Aorta (tissue), 5 donors: ENCODE measurements around the gene TPM1. TPM values are rescaled to one million over a fixed set of nuclear protein-coding genes. Genes with fewer than 3 reads are reported as not detected.

Experiments
- ATAC-seq: fragments of 200-7000 bp; cut with Tn5 transposase; one replicate; pipeline ENCODE4 v1.9.1; 2022; ENCODE audit warnings: moderate library complexity; ENCODE audit not compliant: low FRiP score
- DNase-seq, 2 donors: peaks; one replicate each; pipeline ENCODE4 v3.0.0-alpha.2; 2020
- H3K27ac ChIP-seq, 2 donors: one replicate each; pipeline ENCODE4 v1.5.1; 2013; ENCODE audit warnings: low read length in 2 of 2, mild to moderate bottlenecking in 2 of 2, moderate library complexity in 2 of 2, control low read depth in 1 of 2, inconsistent platforms in 1 of 2, low read depth in 1 of 2
- H3K27me3 ChIP-seq, 2 donors: one replicate each; pipeline ENCODE4 v1.6.1; 2013; ENCODE audit warnings: control low read depth in 1 of 2, low read length in 1 of 2, mild to moderate bottlenecking in 1 of 2, moderate library complexity in 1 of 2; ENCODE audit not compliant: insufficient read depth in 2 of 2, control insufficient read depth in 1 of 2
- H3K36me3 ChIP-seq, 2 donors: one replicate each; pipeline ENCODE4 v1.6.1; 2013; ENCODE audit warnings: control low read depth in 1 of 2, low read length in 1 of 2, mild to moderate bottlenecking in 1 of 2; ENCODE audit not compliant: insufficient read depth in 2 of 2, control insufficient read depth in 1 of 2
- H3K4me1 ChIP-seq, 2 donors: one replicate each; pipeline ENCODE4 v1.6.1; 2013; ENCODE audit warnings: low read length in 2 of 2, control low read depth in 1 of 2, mild to moderate bottlenecking in 1 of 2, moderate library complexity in 1 of 2; ENCODE audit not compliant: insufficient read depth in 2 of 2, control insufficient read depth in 1 of 2
- H3K4me3 ChIP-seq, 2 donors: one replicate each; pipeline ENCODE4 v1.5.1; 2013; ENCODE audit warnings: low read length in 2 of 2, control low read depth in 1 of 2, mild to moderate bottlenecking in 1 of 2
- H3K9me3 ChIP-seq: one replicate; pipeline ENCODE4 v1.6.1; 2013; ENCODE audit warnings: mild to moderate bottlenecking, low read length; ENCODE audit not compliant: control insufficient read depth
- WGBS, 2 donors: extraction: QIAGEN DNeasy Blood & Tissue Kit; methylation state at CpG; one replicate each; pipeline ENCODE4 v1.1.7; 2013; 5-methylcytosine and 5-hydroxymethylcytosine counted together
- intact Hi-C, 2 donors: fragments of 100-400 bp; cut with DNase I; formaldehyde crosslinking; loops; one replicate each; pipeline versions ENCODE4 v1.14.2 to v1.15.0; 2022
- polyA plus RNA-seq, 2 donors: library from polyadenylated mRNA; stranded (reverse); fragments of 200-250 nt; gene quantifications; one replicate each; pipeline ENCODE4 v1.2.3, GENCODE V29; 2013
- total RNA-seq, 2 donors: library from RNA; stranded (reverse); fragmentation: NEBNext Ultra II Directional; extraction: Animal tissue kit (Norgen Biotek cat#: 25700); gene quantifications; one replicate each; pipeline ENCODE4 v1.2.1, GENCODE V29; 2021
- donor health status: healthy with polysubstance abuse.
- donor health status: Bipolar disorder and iron deficiency.
- donor health status: DM: no; HTN: no; CAD: no.
- donor health status: DM: no; HTN: no; CAD: no.
- donor health status: DM: yes; HTN: yes; CAD: no.

Gene TPM1
- total and polyA plus RNA-seq, 4 donors, result 861 to 1,497 (median 1,170) TPM

GRCh38 chr15:63035253-63035652 lies 7.3 kb upstream of the TPM1 start:
- H3K36me3 ChIP-seq, result no peaks in the 10 kb centered on the region
- no peaks in the 10 kb centered on the region for H3K9me3 ChIP-seq
- no peaks in the 10 kb centered on the region for H3K27me3 ChIP-seq
- no peaks in the 10 kb centered on the region for H3K4me1 ChIP-seq
- intact Hi-C loops, result no loop called here
- no peak overlapping the region for H3K4me3 ChIP-seq
- H3K27ac ChIP-seq, result no peak overlapping the region
- WGBS, 2 donors, result 63 to 68% methylated on average over 4 of the region's 4 CpGs
- DNase-seq (no peak), ATAC-seq (no peak)

- Histone ChIP-seq H3K4me3 (no peak overlapping the region), H3K4me1 (no peaks in the 10 kb centered on the region), H3K9me3 (no peaks in the 10 kb centered on the region), H3K27me3 (no peaks in the 10 kb centered on the region), H3K27ac (no peak overlapping the region), H3K36me3 (no peaks in the 10 kb centered on the region)
- ATAC-seq (no peak), DNase-seq (no peak)
- intact Hi-C loops, result no loop called here
- 69 to 85% methylated on average over 4 of the region's 4 CpGs for WGBS, 2 donors
Measured at GRCh38 chr15:63035977-63036376, 6.6 kb upstream of the TPM1 start.

- no peaks in the 10 kb centered on the region for H3K9me3 ChIP-seq
- no peak for DNase-seq
Measured at GRCh38 chr15:63037976-63038720, 4.4 kb upstream of the TPM1 start.

DNA sequence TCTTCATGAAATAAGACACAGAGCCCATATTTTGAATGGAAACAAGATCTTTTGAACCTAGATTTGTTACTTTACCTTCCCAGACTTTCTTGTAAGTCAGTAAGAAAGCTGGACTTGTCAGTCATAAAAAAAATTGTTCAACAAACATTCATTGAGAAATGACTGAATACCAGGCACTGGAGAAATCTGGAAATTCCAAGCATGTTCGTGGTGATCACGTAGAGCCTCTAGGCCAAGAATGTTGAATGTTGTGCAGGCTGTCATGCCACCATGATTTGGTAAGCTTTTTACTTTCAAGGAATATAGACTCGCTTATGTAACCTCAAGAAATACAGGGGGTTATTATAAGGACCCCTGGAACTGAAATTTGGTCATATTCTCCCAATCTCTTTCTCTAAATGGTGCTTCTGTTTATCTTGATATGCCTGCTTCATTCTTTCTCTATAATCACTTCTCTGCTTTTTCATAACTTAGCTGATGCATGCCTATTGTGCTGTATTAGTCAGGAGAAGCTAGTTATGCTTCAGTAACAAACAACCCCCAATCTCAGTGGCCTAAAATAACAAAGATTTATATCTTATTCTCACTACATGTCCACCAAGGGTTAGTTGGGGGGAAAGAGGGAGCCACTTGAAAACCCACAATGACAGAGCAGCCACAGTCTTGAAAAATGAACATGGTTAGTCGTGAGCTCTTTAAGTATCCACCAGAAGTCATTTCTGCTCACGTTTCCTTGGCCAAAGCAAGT lies 3.4 kb upstream of the TPM1 start:
- Histone ChIP-seq H3K4me1 (no peaks in the 10 kb centered on the region), H3K27ac (peak overlapping the region in 1 of 2 donors; percentile 38), H3K27me3 (no peaks in the 10 kb centered on the region), H3K4me3 (no peak overlapping the region), H3K36me3 (no peaks in the 10 kb centered on the region), H3K9me3 (no peaks in the 10 kb centered on the region)
- DNase-seq (no peak), ATAC-seq (no peak)
- 55 to 56% methylated on average over 5 of the region's 5 CpGs for WGBS, 2 donors
- intact Hi-C loops, result loop anchor here in 1 of 2 donors (2.0 kb wide), 1 partner anchor 16 kb away; no protein-coding TSS in a partner anchor

More at GRCh38 chr15:63037976-63038720, 4.4 kb upstream of the TPM1 start:
- 95 to 96% methylated on average over 10 of the region's 10 CpGs for WGBS, 2 donors
- intact Hi-C loops, result loop anchor here in 1 of 2 donors (2.0 kb wide), 1 partner anchor 15 kb away; no protein-coding TSS in a partner anchor
- Histone ChIP-seq H3K4me1 (no peaks in the 10 kb centered on the region), H3K27ac (no peak overlapping the region), H3K27me3 (no peaks in the 10 kb centered on the region), H3K4me3 (no peak overlapping the region), H3K36me3 (no peaks in the 10 kb centered on the region)
- ATAC-seq, result no peak

GRCh38 chr15:63039811-63040210 lies 2.7 kb upstream of the TPM1 start:
- H3K4me1 ChIP-seq, result no peaks in the 10 kb centered on the region
- H3K27me3 ChIP-seq, result no peaks in the 10 kb centered on the region
- DNase-seq (no peak), ATAC-seq (no peak)
- no peak overlapping the region for H3K4me3 ChIP-seq
- intact Hi-C loops, result loop anchor here (2.0 to 10.0 kb wide), 6 partner anchors 17 to 258 kb away; partner anchors contain the start of gene RPS27L (in 1 of the 2)
- 95 to 96% methylated on average over 4 of the region's 4 CpGs for WGBS, 2 donors
- H3K27ac ChIP-seq, result peak overlapping the region in 1 of 2 donors; percentile 38
- no peaks in the 10 kb centered on the region for H3K36me3 ChIP-seq
- H3K9me3 ChIP-seq, result no peaks in the 10 kb centered on the region

- H3K9me3 ChIP-seq, result no peaks in the 10 kb centered on the region
- no peaks in the 10 kb centered on the region for H3K4me1 ChIP-seq
- DNase-seq, result no peak
- H3K36me3 ChIP-seq, result no peaks in the 10 kb centered on the region
- H3K27me3 ChIP-seq, result no peaks in the 10 kb centered on the region
- WGBS, 2 donors, result 77 to 79% methylated on average over 6 of the region's 6 CpGs
- ATAC-seq, result no peak
- intact Hi-C loops, result loop anchor here (5.0 to 10.0 kb wide), 5 partner anchors 98 to 258 kb away; partner anchors contain the start of gene RPS27L (in 1 of the 2)
- no peak overlapping the region for H3K4me3 ChIP-seq
- peak overlapping the region; percentile 31 to 39 for H3K27ac ChIP-seq
Measured at GRCh38 chr15:63040509-63040908, 2.0 kb upstream of the TPM1 start.

DNA sequence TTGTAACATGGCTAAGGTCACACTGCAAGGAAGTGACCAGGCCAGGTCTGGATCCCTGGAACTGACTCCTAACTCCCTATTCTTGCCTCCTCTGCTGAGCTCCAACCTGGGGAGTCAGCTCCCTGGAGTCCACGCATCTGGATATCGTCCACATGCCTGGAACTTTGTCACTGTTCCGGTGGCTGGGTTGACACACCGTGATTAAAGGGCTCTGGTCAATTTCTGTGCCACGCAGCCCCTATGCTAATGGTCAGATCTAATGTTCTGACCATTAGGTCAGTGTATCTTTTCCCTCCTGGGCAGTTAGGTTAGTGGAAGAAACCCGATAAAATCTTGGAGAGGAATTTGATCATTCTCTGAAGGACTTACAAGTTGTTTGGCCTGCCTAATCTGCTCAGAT lies 1.6 kb upstream of the TPM1 start:
- DNase-seq (peak; percentile 60 to 81), ATAC-seq (no peak)
- Histone ChIP-seq H3K27me3 (no peaks in the 10 kb centered on the region), H3K4me3 (no peak overlapping the region), H3K36me3 (no peaks in the 10 kb centered on the region), H3K9me3 (no peaks in the 10 kb centered on the region), H3K27ac (peak overlapping the region; percentile 75 to 79), H3K4me1 (no peaks in the 10 kb centered on the region)
- WGBS, 2 donors, result 2 to 10% methylated on average over 6 of the region's 6 CpGs
- intact Hi-C loops, result loop anchor here (5.0 to 10.0 kb wide), 5 partner anchors 99 to 259 kb away; partner anchors contain the start of gene RPS27L (in 1 of the 2)

DNA sequence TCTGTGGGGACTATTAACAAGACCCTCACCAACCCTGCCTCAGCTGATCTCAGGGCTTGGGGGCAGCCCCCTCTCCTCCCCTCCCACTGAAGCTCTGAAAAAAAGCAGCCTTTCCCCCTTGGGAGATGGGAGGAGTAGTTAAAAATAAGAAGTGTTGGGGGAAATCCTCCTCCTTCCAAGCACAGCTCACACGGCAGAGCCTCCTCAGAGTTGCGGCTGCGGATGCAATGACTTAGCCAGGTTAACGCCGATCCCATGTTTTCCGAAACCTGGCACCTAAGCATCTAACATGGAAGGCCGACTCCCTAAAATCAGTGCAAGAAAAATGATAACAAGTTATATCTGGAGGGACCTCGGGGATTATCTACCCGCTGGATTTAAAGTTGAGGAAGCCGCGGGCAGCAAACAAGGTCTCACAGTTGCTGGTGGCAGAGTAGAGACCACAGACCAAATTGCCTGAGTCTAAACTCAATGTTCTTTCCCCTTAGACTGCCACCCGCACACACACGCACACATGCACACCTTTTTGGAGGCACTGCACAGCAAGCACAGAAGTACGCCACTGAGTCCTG lies 1.1 kb upstream of the TPM1 start:
- Histone ChIP-seq H3K36me3 (no peaks in the 10 kb centered on the region), H3K9me3 (no peaks in the 10 kb centered on the region), H3K4me3 (peak overlapping the region; percentile 20 to 70), H3K27ac (peak overlapping the region; percentile 75 to 79), H3K27me3 (no peaks in the 10 kb centered on the region), H3K4me1 (no peaks in the 10 kb centered on the region)
- DNase-seq (no peak), ATAC-seq (no peak)
- WGBS, 2 donors, result 10 to 21% methylated on average over 14 of the region's 14 CpGs
- intact Hi-C loops, result loop anchor here (5.0 to 10.0 kb wide), 5 partner anchors 99 to 259 kb away; partner anchors contain the start of gene RPS27L (in 1 of the 2)
